GM18858 (cell line): ENCODE measurements around the gene PFKFB4.
"Not testable (repeated sequence)": the region's sequence is repeated elsewhere in the genome, so short reads cannot be mapped to it uniquely, and the experiment has no call there.

Experiments
- ATAC-seq: cut with Tn5 transposase; IDR thresholded peaks from one replicate; pipeline ENCODE4 v1.9.1; 2021; ENCODE audit not compliant: unreplicated experiment

PFKFB4 gene

GRCh38 chr3:48561045-48561736 lies 4.6 kb upstream of the PFKFB4 start:
- ATAC-seq: no peak

DNA sequence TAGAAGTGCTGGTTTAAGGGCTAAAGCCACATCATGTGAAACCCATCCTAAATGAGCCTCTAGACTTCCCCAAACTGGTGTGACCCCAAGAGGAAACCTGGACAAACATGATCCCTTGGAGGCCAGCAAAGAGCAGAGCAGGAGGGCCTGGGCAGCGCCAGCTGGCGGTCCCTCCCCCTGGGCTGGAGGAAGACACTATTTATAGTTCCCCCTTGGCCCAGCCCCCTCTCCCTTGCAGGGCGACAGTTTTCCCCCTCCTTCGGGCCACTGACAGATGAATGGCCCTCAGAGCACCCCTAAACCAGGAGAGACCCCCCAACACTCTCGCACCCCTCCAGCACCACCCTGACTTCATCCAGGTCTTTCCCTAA lies 4.0 kb upstream of the PFKFB4 start:
- ATAC-seq: no peak

GRCh38 chr3:48558493-48559134 lies 2.0 kb upstream of the PFKFB4 start:
- no peak for ATAC-seq

- ATAC-seq: no peak
Observed at GRCh38 chr3:48555949-48556795, 431 bp downstream of the PFKFB4 start.

DNA sequence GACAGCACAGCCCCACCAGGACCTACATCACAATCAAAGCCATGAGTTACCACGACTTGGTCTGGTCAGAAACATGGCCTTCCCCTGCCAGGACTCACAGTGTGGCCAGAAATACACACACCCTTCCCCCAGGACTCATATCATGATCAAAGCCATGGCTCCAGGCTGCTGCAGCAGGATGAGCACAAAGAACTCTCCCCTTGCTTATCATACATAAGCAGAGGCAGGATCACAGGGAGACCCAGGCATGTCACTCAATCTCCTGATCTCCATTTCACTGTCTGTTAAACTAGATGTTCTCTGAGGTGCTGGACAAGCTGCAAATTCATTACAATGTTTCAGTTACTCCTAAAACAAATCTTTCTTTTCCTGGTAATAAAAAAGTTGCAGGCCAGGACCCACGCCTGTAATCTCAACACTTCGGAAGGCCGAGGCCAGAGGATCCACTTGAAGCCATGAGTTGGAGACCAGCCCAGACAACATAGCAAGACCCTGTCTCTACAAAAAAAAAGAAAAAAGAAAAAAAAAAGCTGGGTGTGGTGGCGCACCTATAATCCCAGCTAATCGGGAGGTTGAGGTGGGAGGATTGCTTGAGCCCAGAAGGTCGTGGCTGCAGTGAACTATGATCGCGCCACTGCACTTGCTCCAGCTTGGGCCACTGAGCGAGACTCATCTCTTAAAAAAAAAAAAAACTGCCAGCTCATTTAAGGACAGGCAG lies 1.2 kb downstream of the PFKFB4 start:
- no peak for ATAC-seq

GRCh38 chr3:48553886-48554845 lies 2.4 kb downstream of the PFKFB4 start:
- no peak for ATAC-seq

GRCh38 chr3:48553361-48553760 lies 3.2 kb downstream of the PFKFB4 start:
- ATAC-seq: no peak

DNA sequence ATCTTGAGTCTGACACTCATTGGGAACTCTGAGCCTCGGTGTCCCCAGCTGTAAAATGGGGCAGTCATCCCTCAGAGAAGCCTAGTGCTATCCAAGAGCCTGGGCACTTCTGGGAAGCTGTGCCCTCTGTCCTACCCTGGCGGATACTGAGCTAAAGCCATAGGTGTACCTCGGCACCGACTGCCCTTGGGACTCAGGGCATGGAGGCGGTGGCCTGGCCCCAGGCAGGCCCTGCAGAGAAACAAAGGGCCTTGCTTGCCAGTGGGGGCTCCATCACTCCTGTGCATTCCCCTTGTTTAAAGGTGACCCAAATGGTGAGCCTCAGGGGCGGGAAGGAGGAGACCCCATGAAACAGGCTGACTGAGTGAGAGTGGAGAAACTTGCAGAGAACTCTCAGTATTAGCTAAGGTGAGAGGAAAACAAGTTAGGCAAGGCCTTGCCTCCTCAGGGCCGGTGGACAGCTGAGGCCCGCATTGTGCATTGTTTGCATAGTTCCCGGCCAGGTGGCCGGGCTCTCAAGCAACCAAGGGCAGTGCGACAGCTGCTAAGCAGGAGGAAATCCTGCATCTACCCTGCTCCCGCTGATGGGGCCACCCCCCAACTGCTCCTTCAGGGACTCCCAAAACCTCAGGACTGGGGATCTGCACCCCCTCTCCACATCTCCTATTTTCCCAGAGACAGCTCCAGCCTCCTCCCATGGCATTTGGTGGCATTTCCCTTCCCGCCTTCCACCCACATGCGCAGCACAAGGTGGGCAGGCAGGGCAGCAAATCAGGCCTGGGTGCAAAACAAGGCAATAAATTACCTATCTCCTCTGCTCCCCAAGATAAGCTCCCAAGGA lies 4.3 kb downstream of the PFKFB4 start:
- no peak for ATAC-seq

- not testable (repeated sequence) for ATAC-seq
Observed at GRCh38 chr3:48551651-48552050, 5.0 kb downstream of the PFKFB4 start.

DNA sequence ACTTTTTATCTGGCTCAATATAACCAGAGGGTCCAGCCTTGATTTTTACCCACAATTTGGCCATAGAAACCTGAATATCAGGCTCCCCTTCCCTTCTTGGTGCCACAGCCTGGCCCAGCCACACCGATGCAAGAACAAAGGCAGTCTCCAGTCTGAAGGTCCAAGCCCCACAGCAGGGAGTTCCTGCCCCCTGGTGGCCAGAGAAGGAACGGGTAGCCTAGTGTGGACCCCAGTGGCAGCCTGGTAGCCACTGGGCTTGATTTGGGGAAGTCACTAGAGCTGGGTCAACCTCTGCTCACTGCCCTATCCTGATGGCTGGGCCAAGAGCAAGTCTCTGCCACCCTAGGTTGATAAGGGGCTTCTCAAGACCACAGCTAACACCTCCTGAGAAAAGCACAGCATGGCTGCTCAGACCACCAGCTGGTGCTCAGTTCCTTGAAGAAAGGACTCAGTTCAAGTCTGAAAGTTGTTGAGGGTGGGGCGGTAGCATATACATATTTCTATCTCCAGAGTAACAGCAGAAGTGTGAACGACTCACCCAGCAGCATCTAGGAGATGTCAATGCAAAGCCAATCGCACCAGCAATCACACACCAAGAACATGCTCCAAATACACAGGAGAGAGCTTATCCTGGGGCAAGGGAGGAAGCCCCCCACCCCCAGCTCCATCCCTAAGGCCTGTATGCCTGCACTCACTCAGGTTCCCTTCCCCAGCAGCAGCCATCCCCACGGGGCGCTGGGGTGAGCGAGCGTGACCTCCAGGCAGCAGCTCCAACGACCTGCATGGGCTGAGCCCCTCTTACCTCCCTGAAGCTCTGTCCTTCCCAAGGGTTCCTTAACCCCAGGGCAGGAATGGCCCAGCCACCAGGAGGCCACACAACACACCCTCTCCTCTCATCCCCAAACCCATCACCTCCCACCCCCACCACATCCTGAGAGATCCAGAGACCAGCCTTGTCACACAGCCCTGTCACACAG lies 7.6 kb downstream of the PFKFB4 start:
- ATAC-seq: no peak

GRCh38 chr3:48548126-48548525 lies 8.5 kb downstream of the PFKFB4 start:
- ATAC-seq: no peak

DNA sequence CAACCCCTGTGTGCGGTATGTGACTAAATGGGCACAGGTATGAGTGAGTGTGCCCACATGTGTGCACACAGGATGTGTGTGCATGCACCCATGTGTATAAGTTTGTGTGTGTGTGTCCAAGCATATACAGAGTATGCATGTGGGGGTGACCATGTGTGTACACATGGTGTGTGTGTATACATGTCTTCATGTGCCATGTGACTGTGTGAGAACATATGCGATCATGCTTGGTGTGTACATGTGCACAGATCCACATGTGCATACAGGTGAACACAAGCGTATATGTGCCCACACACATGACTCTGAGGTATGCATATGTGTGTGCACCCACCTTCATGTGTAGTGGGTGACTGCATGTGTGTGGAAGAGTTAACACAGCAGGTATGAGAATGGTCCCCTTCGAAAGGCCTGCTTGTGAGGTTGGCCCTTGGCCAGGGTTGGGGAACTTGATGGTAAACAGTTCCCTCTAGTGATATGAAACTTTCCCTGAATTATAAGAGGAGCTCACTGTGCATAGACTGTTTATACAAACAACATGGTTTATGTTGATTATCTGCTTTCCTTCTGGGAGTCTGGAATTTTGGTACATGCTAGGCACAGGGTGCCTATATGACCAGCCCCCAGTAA lies 10.3 kb downstream of the PFKFB4 start:
- no peak for ATAC-seq

GRCh38 chr3:48544141-48544540 lies 12.5 kb downstream of the PFKFB4 start:
- no peak for ATAC-seq

GRCh38 chr3:48543271-48543866 lies 13.2 kb downstream of the PFKFB4 start:
- ATAC-seq: no peak

DNA sequence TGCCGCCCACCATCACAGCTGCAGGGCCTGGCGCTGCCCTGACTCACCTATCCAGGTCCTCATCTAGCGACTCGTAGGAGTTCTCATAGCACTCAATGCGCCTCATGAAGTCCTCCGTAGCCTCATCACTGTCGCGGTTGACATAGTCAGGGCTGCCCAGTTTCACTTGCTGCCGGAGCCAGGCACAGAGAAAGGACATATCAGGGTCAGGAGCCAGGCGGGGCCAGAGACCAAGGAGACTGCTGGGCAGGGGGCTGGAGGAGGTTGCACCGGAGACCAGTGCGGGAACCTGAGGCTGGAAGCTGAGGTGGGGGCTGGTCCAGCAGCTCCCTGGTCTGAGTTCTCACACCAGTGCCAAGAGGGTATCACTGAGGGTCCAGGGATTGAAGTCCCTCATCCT lies 18.2 kb downstream of the PFKFB4 start:
- ATAC-seq: no peak

DNA sequence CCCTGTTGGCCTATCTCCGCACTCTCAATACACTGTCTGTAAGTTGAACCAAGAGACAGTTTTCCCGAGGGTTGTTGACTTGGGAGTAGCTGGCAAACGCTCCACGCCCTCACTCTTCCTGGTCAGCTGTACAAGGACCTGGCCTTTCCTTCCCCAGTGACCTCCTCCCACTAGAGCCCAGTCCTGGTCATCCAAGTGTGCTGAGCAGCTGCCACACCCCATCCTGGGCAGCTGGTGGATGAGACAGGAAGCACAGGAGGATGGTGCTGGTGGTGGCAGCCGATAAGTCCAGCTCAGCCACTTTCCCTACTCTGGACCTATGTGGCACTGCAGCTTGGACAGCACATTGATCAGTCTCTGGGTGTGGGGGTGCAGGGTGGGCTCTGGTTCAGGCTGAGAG lies 19.8 kb downstream of the PFKFB4 start:
- ATAC-seq: no peak

GRCh38 chr3:48536116-48536515 lies 20.5 kb downstream of the PFKFB4 start:
- ATAC-seq: no peak
